Panc1 (cell line): ENCODE data around the gene UNC5B. TPM values are rescaled to one million over a fixed set of nuclear protein-coding genes. Genes with fewer than 3 reads are reported as not detected.

Experiments used
- ATAC-seq: fragments of 200-7000 bp; cut with Tn5 transposase; 2 replicates; pipeline ENCODE4 v1.9.1; 2020; ENCODE audit warnings: mild to moderate bottlenecking, moderate library complexity
- BruUV-seq: library from RNA; stranded (reverse); fragments of 400-500 nt; replicated peaks from 2 replicates; lab custom pipeline; 2021; lab: Mats Ljungman, UMichigan
- CTCF ChIA-PET: fragments of 300-600 bp; sonication (Branson Sonifier 250); formaldehyde crosslinking; loops from one replicate; lab custom pipeline; 2022; ENCODE audit warnings: antibody characterized with exemption; lab: Charles Lee
- POLR2A ChIA-PET: fragments of 300-600 bp; sonication (Branson Sonifier 250); formaldehyde crosslinking; loops from one replicate; lab custom pipeline; 2022; ENCODE audit warnings: antibody characterized with exemption; lab: Charles Lee
- DNase-seq: peaks from one replicate; pipeline ENCODE4 v3.0.0-alpha.2; 2010; ENCODE audit warnings: low read depth, low spot score
- H3K27ac ChIP-seq: 2 replicates; pipeline ENCODE4 v1.5.1; 2011; ENCODE audit warnings: mild to moderate bottlenecking, low read length, inconsistent platforms
- H3K27me3 ChIP-seq: fragments of 200-500 bp; sonication (Bioruptor generic); 2 replicates; pipeline ENCODE4 v1.6.0; 2014; ENCODE audit warnings: low read length, inconsistent platforms; ENCODE audit not compliant: control insufficient read depth, insufficient read depth
- H3K36me3 ChIP-seq: fragments of 200-500 bp; sonication (Bioruptor generic); 2 replicates; pipeline ENCODE4 v1.5.1; 2014; ENCODE audit warnings: inconsistent platforms, mild to moderate bottlenecking, low read length, moderate library complexity; ENCODE audit not compliant: control insufficient read depth, insufficient read depth
- H3K4me1 ChIP-seq: 2 replicates; pipeline ENCODE4 v1.5.1; 2011; ENCODE audit warnings: inconsistent platforms, mild to moderate bottlenecking, low read length, moderate library complexity; ENCODE audit not compliant: control insufficient read depth, insufficient read depth
- H3K4me3 ChIP-seq, 2 experiments: 2 replicates each; pipeline ENCODE4 v1.5.1; 2011 to 2012; ENCODE audit warnings: low read depth in 2 of 2, low read length in 2 of 2, mild to moderate bottlenecking in 2 of 2, inconsistent platforms in 1 of 2, moderate library complexity in 1 of 2
- H3K9me3 ChIP-seq: fragments of 200-500 bp; sonication (Bioruptor generic); 2 replicates; pipeline ENCODE4 v1.5.1; 2014; ENCODE audit warnings: low read depth, mild to moderate bottlenecking, inconsistent platforms, low read length, moderate library complexity; ENCODE audit not compliant: control insufficient read depth, insufficient read depth
- CTCF ChIP-seq: fragments of 450-650 bp; IDR thresholded peaks from 2 replicates; pipeline ENCODE4 v1.5.1; 2017; ENCODE audit warnings: mild to moderate bottlenecking
- POLR2AphosphoS5 ChIP-seq: IDR thresholded peaks from 2 replicates; pipeline ENCODE4 v1.6.1; 2012; ENCODE audit warnings: mild to moderate bottlenecking, low read depth, low read length, moderate library complexity
- REST ChIP-seq, 2 experiments: IDR thresholded peaks; 2 replicates each; pipeline ENCODE4 v1.6.1; 2011 to 2012; ENCODE audit warnings: low read depth in 2 of 2, control low read depth in 1 of 2, low read length in 1 of 2, mild to moderate bottlenecking in 1 of 2, moderate library complexity in 1 of 2; ENCODE audit not compliant: insufficient read depth in 1 of 2
- SIN3A ChIP-seq: IDR thresholded peaks from 2 replicates; pipeline ENCODE4 v1.6.1; 2012; ENCODE audit warnings: low read depth, mild to moderate bottlenecking, low read length, moderate library complexity, borderline replicate concordance; ENCODE audit not compliant: insufficient read depth
- TCF7L2 ChIP-seq: IDR thresholded peaks from 2 replicates; pipeline ENCODE4 v1.6.1; 2011; ENCODE audit warnings: mild to moderate bottlenecking, low read depth, low read length, inconsistent platforms
- in situ Hi-C: cut with HindIII; loops from 2 replicates; pipeline ENCODE4 v1.10.0; 2016; ENCODE audit warnings: low sequenced_read_pairs, low pct_unique_long_range_greater_than_20kb
- intact Hi-C: fragments of 100-400 bp; cut with micrococcal nuclease; formaldehyde crosslinking; loops from one replicate; pipeline ENCODE4 v1.10.0; 2022; ENCODE audit not compliant: unreplicated experiment
- total RNA-seq: library from RNA; stranded (reverse); gene quantifications from one replicate; pipeline ENCODE4 v1.2.1, GENCODE V29; 2021; ENCODE audit not compliant: unreplicated experiment

Gene UNC5B
- total RNA-seq, 1 experiment from 2014 or later, result 1.1 TPM

- no peak for ATAC-seq
Measured at GRCh38 chr10:71312811-71313789, 100.7 kb downstream of the UNC5B start.

More at GRCh38 chr10:71312811-71313789, 100.7 kb downstream of the UNC5B start:
- BruUV-seq, result no TSS peak
- H3K27me3 ChIP-seq, result no peaks in the 10 kb centered on the region; the same call in 1 of the 2 replicates
- in situ Hi-C loops (no loop called here), intact Hi-C loops (loop anchor here (5.0 to 10.0 kb wide), 3 partner anchors 294 to 502 kb away; no protein-coding TSS in a partner anchor)
- no peak for DNase-seq
- POLR2A ChIA-PET, result interaction anchor here (0.7 kb wide), 1 partner anchor 60 kb away, joined by 7 read pairs; no protein-coding TSS in a partner anchor
- no peak for TF ChIP-seq TCF7L2
- TF ChIP-seq SIN3A, result no peak
- no peak for TF ChIP-seq CTCF
- TF ChIP-seq POLR2AphosphoS5, result no peak
- TF ChIP-seq REST (IDR thresholded peaks at IDR 0.05; ENCODE audit: insufficient read depth in 1 of 2, low read depth in 2 of 2, low read length in 1 of 2), result no peak
- H3K27ac ChIP-seq, result no peak overlapping the region
- CTCF ChIA-PET, result interaction anchor here (0.6 to 1.3 kb wide), 10 partner anchors 71 to 534 kb away, joined by 3 to 8 read pairs (median 3); partner anchors contain the start of gene VSIR
- no peaks in the 10 kb centered on the region; the same call in 1 of the 2 replicates for H3K4me1 ChIP-seq
- no peaks in the 10 kb centered on the region for H3K9me3 ChIP-seq
- no peak overlapping the region for H3K4me3 ChIP-seq
- no peaks in the 10 kb centered on the region for H3K36me3 ChIP-seq
